ENCODE measurements around the gene MAD1L1. TPM values are rescaled to one million over a fixed set of nuclear protein-coding genes. Genes with fewer than 3 reads are reported as not detected.

The MAD1L1 gene
- total RNA-seq, 1 donor from 2014 or later, result 32.3 TPM

DNA sequence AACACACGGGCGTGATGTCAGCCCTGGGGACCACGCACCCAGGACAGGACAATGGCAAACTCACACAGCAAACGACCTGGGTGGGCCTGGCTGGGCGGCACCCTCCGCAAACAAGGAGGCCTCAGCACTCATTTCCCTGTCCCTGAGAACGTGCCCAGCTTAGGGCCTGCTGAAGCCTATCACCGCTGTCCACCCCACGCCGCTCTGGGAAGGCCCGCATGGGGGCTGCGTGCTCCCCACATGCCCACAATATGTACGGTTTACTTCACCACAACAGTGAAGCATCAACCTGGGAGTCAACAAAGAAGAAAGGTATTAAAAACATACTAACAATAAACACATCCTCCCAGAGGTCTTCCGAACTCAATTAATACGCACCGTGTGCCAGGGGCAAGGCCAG, 12.2 kb downstream of the MAD1L1 start:
- Histone ChIP-seq H3K9ac (ENCODE audit: low read length) (no peak overlapping the region), H3K27ac (ENCODE audit: low read depth, low read length) (no peak overlapping the region), H3K4me2 (ENCODE audit: low read length) (no peak overlapping the region), H2AFZ (ENCODE audit: low read depth, low read length) (no peak overlapping the region), H3K4me1 (ENCODE audit: insufficient read depth, low read length) (no peaks in the 10 kb centered on the region), H3K9me3 (ENCODE audit: insufficient read depth, low read depth, low read length) (no peaks in the 10 kb centered on the region), H4K20me1 (ENCODE audit: insufficient read depth, low read length) (peaks cover 61% of the 10 kb centered on the region), H3K4me3 (ENCODE audit: insufficient read depth, low read depth, low read length) (no peak overlapping the region), H3K36me3 (ENCODE audit: insufficient read depth, low read length) (peaks cover 22% of the 10 kb centered on the region), H3K79me2 (ENCODE audit: insufficient read depth, low read length) (peaks cover 26% of the 10 kb centered on the region), H3K27me3 (ENCODE audit: insufficient read depth, low read length) (no peaks in the 10 kb centered on the region)
- no peaks in the 10 kb centered on the region for H3K4me1 Mint-ChIP-seq (ENCODE audit: low read depth, unreplicated experiment)
- no peak overlapping the region for H3K4me3 Mint-ChIP-seq (ENCODE audit: unreplicated experiment)
- H3K27ac Mint-ChIP-seq (ENCODE audit: unreplicated experiment), result no peak overlapping the region
- TF ChIP-seq EZH2 (IDR thresholded peaks at IDR 0.05; ENCODE audit: insufficient read depth, low read length), result no peak
- TF ChIP-seq, protein P1, sequence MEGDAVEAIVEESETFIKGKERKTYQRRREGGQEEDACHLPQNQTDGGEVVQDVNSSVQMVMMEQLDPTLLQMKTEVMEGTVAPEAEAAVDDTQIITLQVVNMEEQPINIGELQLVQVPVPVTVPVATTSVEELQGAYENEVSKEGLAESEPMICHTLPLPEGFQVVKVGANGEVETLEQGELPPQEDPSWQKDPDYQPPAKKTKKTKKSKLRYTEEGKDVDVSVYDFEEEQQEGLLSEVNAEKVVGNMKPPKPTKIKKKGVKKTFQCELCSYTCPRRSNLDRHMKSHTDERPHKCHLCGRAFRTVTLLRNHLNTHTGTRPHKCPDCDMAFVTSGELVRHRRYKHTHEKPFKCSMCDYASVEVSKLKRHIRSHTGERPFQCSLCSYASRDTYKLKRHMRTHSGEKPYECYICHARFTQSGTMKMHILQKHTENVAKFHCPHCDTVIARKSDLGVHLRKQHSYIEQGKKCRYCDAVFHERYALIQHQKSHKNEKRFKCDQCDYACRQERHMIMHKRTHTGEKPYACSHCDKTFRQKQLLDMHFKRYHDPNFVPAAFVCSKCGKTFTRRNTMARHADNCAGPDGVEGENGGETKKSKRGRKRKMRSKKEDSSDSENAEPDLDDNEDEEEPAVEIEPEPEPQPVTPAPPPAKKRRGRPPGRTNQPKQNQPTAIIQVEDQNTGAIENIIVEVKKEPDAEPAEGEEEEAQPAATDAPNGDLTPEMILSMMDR (IDR thresholded peaks at IDR 0.05; ENCODE audit: insufficient read depth, low read depth, low read length), result no peak
- DNase-seq (ENCODE audit: low read depth) (no peak), FAIRE-seq (no peak)
- H3K9me3 Mint-ChIP-seq (ENCODE audit: unreplicated experiment), result no peaks in the 10 kb centered on the region
- peaks cover 23% of the 10 kb centered on the region for H3K36me3 Mint-ChIP-seq (ENCODE audit: low read depth, unreplicated experiment)
- H3K27me3 Mint-ChIP-seq (ENCODE audit: low read depth, unreplicated experiment), result no peaks in the 10 kb centered on the region

DNA sequence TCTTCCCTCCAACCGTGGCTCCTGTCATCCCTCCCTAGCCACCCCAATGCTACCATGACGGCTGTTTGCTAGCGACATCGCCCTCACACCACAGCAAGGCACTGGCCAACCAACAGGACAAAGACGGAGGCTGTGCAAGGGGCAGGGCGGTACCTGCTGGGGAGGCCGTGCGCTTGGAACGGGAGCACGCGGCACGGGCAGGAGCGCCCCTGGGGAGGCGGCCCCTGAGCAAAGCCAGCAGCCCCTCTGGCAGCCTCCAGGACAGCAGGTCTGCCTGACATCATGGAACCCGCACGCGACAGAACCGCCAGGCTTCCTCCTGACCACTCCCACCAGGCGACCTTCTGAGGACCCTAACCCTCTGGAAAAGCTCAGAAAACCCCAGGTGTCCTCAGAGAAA, 12.7 kb downstream of the MAD1L1 start:
- Mint-ChIP-seq H3K27me3 (ENCODE audit: low read depth, unreplicated experiment) (no peaks in the 10 kb centered on the region), H3K4me3 (ENCODE audit: unreplicated experiment) (no peak overlapping the region), H3K27ac (ENCODE audit: unreplicated experiment) (no peak overlapping the region), H3K9me3 (ENCODE audit: unreplicated experiment) (no peaks in the 10 kb centered on the region), H3K36me3 (ENCODE audit: low read depth, unreplicated experiment) (peaks cover 23% of the 10 kb centered on the region), H3K4me1 (ENCODE audit: low read depth, unreplicated experiment) (no peaks in the 10 kb centered on the region)
- H3K79me2 ChIP-seq (ENCODE audit: insufficient read depth, low read length), result peaks cover 21% of the 10 kb centered on the region
- H2AFZ ChIP-seq (ENCODE audit: low read depth, low read length), result no peak overlapping the region
- DNase-seq (ENCODE audit: low read depth) (no peak), FAIRE-seq (no peak)
- H4K20me1 ChIP-seq (ENCODE audit: insufficient read depth, low read length), result peaks cover 57% of the 10 kb centered on the region
- TF ChIP-seq EZH2 (IDR thresholded peaks at IDR 0.05; ENCODE audit: insufficient read depth, low read length), result no peak
- TF ChIP-seq, protein P1 (IDR thresholded peaks at IDR 0.05; ENCODE audit: insufficient read depth, low read depth, low read length), result no peak
- no peaks in the 10 kb centered on the region for H3K27me3 ChIP-seq (ENCODE audit: insufficient read depth, low read length)
- no peaks in the 10 kb centered on the region for H3K9me3 ChIP-seq (ENCODE audit: insufficient read depth, low read depth, low read length)
- no peak overlapping the region for H3K4me2 ChIP-seq (ENCODE audit: low read length)
- no peak overlapping the region for H3K4me3 ChIP-seq (ENCODE audit: insufficient read depth, low read depth, low read length)
- peaks cover 19% of the 10 kb centered on the region for H3K36me3 ChIP-seq (ENCODE audit: insufficient read depth, low read length)
- H3K9ac ChIP-seq (ENCODE audit: low read length), result no peak overlapping the region
- H3K27ac ChIP-seq (ENCODE audit: low read depth, low read length), result no peak overlapping the region
- no peaks in the 10 kb centered on the region for H3K4me1 ChIP-seq (ENCODE audit: insufficient read depth, low read length)

DNA sequence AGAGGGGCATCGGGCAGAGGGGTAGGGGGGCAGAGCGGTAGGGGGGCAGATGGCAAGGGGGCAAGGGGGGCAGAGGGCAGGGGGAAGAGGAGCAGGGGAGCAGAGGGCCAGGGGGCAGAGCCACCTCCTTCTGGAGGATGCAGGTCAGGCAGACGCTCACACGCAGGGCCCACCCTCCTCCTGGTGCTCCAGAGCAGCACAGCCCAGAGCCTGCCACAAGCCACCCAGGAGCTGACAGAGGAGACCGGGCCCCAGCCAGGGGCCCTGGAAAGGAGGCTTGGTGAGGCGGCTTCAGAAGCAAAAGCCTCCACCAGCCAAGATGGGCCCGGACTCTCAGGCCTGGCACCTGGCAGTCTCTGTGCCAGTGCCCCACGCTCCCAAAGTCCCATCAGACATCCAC, 13.1 kb downstream of the MAD1L1 start:
- Mint-ChIP-seq H3K27me3 (ENCODE audit: low read depth, unreplicated experiment) (no peaks in the 10 kb centered on the region), H3K27ac (ENCODE audit: unreplicated experiment) (no peak overlapping the region), H3K4me3 (ENCODE audit: unreplicated experiment) (no peak overlapping the region), H3K4me1 (ENCODE audit: low read depth, unreplicated experiment) (no peaks in the 10 kb centered on the region), H3K9me3 (ENCODE audit: unreplicated experiment) (no peaks in the 10 kb centered on the region), H3K36me3 (ENCODE audit: low read depth, unreplicated experiment) (peaks cover 23% of the 10 kb centered on the region)
- Histone ChIP-seq H3K79me2 (ENCODE audit: insufficient read depth, low read length) (peaks cover 17% of the 10 kb centered on the region), H3K4me1 (ENCODE audit: insufficient read depth, low read length) (no peaks in the 10 kb centered on the region), H3K36me3 (ENCODE audit: insufficient read depth, low read length) (peaks cover 16% of the 10 kb centered on the region), H4K20me1 (ENCODE audit: insufficient read depth, low read length) (peaks cover 52% of the 10 kb centered on the region), H3K4me2 (ENCODE audit: low read length) (no peak overlapping the region), H3K4me3 (ENCODE audit: insufficient read depth, low read depth, low read length) (no peak overlapping the region), H3K27ac (ENCODE audit: low read depth, low read length) (no peak overlapping the region), H2AFZ (ENCODE audit: low read depth, low read length) (no peak overlapping the region), H3K9ac (ENCODE audit: low read length) (no peak overlapping the region), H3K9me3 (ENCODE audit: insufficient read depth, low read depth, low read length) (no peaks in the 10 kb centered on the region), H3K27me3 (ENCODE audit: insufficient read depth, low read length) (no peaks in the 10 kb centered on the region)
- no peak for DNase-seq (ENCODE audit: low read depth)
- no peak for FAIRE-seq
- no peak for TF ChIP-seq EZH2 (IDR thresholded peaks at IDR 0.05; ENCODE audit: insufficient read depth, low read length)
- TF ChIP-seq, protein P1 (IDR thresholded peaks at IDR 0.05; ENCODE audit: insufficient read depth, low read depth, low read length), result no peak
